H1 (cell line): ENCODE results near the gene CBX4. TPM values are rescaled to one million over a fixed set of nuclear protein-coding genes. Genes with fewer than 3 reads are reported as not detected.

Experiments used
- CTCF ChIA-PET: fragments of 300-600 bp; sonication (Branson Sonifier 250); formaldehyde crosslinking; loops from one replicate; lab custom pipeline; 2021; ENCODE audit not compliant: partially characterized antibody; lab: Charles Lee
- POLR2A ChIA-PET: fragments of 300-600 bp; sonication (Branson Sonifier 250); formaldehyde crosslinking; loops from one replicate; lab custom pipeline; 2021; ENCODE audit warnings: inconsistent platforms; ENCODE audit not compliant: partially characterized antibody; lab: Charles Lee
- DNase-seq, 2 experiments: peaks; one replicate each; pipeline versions ENCODE4 v3.0.0 to v3.0.0-alpha.2; 2010 to 2022; ENCODE audit warnings: low spot score in 2 of 2, low read depth in 1 of 2, mixed read lengths in 1 of 2
- FAIRE-seq: peaks from 2 replicates; lab custom pipeline; 2011; peaks lifted over from hg19 to GRCh38; lab: Jason Lieb, UNC
- H2AFZ ChIP-seq: 2 replicates; pipeline ENCODE4 v1.8.1; 2012; ENCODE audit warnings: low read length, inconsistent platforms
- H2AK5ac ChIP-seq: 2 replicates; pipeline ENCODE4 v1.6.1; 2013; ENCODE audit warnings: low read depth, low read length
- H2BK120ac ChIP-seq: replicated peaks from 2 replicates; pipeline ENCODE3; 2013; ENCODE audit warnings: low read depth, low read length, inconsistent platforms
- H2BK12ac ChIP-seq: 2 replicates; pipeline ENCODE4 v1.6.1; 2013; ENCODE audit warnings: low read depth, low read length
- H2BK15ac ChIP-seq: 2 replicates; pipeline ENCODE4 v1.6.1; 2013; ENCODE audit warnings: low read length
- H2BK20ac ChIP-seq: 2 replicates; pipeline ENCODE4 v1.6.1; 2013; ENCODE audit warnings: low read length
- H2BK5ac ChIP-seq: 2 replicates; pipeline ENCODE4 v1.6.1; 2013; ENCODE audit warnings: low read depth, low read length
- H3K14ac ChIP-seq: 2 replicates; pipeline ENCODE4 v1.6.1; 2013; ENCODE audit warnings: inconsistent platforms; ENCODE audit not compliant: insufficient read length
- H3K18ac ChIP-seq: 2 replicates; pipeline ENCODE4 v1.6.1; 2013; ENCODE audit warnings: low read length; ENCODE audit errors: extremely low read depth
- H3K23ac ChIP-seq: 2 replicates; pipeline ENCODE4 v1.6.1; 2013; ENCODE audit warnings: inconsistent platforms; ENCODE audit not compliant: insufficient read length
- H3K23me2 ChIP-seq: 2 replicates; pipeline ENCODE4 v1.6.1; 2013; ENCODE audit warnings: low read depth, low read length
- H3K27ac ChIP-seq: 2 replicates; pipeline ENCODE4 v1.6.1; 2011; ENCODE audit warnings: low read depth, low read length, inconsistent platforms
- H3K27me3 ChIP-seq, 4 experiments: replicated peaks in 1 of 4; 1 replicate in 1 of 4; 2 replicates in 3 of 4; pipeline versions ENCODE4 v1.6.1 to v1.8.1; 2011 to 2013; ENCODE audit warnings: low read length in 3 of 4, mild to moderate bottlenecking in 3 of 4, inconsistent platforms in 2 of 4, mixed read lengths in 2 of 4, moderate library complexity in 1 of 4; ENCODE audit not compliant: control insufficient read depth in 3 of 4, insufficient read depth in 3 of 4; ENCODE audit errors: extremely low read depth in 1 of 4
- H3K36me3 ChIP-seq, 4 experiments: 2 replicates each; pipeline versions ENCODE4 v1.6.1 to v1.8.1; 2011 to 2013; ENCODE audit warnings: mild to moderate bottlenecking in 4 of 4, low read length in 3 of 4, moderate library complexity in 2 of 4, control low read depth in 1 of 4, inconsistent platforms in 1 of 4; ENCODE audit not compliant: insufficient read depth in 4 of 4, control insufficient read depth in 2 of 4
- H3K4ac ChIP-seq: replicated peaks from 2 replicates; pipeline ENCODE3; 2013; ENCODE audit warnings: low read length, low read depth, mixed read lengths, inconsistent platforms; ENCODE audit not compliant: insufficient read length
- H3K4me1 ChIP-seq, 4 experiments: replicated peaks in 1 of 4; 1 replicate in 1 of 4; 2 replicates in 3 of 4; pipeline versions ENCODE4 v1.6.1 to v1.8.1; 2011 to 2013; ENCODE audit warnings: low read length in 3 of 4, inconsistent platforms in 2 of 4, mixed read lengths in 1 of 4; ENCODE audit not compliant: insufficient read depth in 4 of 4, control insufficient read depth in 3 of 4
- H3K4me2 ChIP-seq, 2 experiments: 2 replicates each; pipeline versions ENCODE4 v1.6.1 to v1.8.1; 2011 to 2013; ENCODE audit warnings: low read depth in 2 of 2, low read length in 2 of 2, control low read depth in 1 of 2, inconsistent platforms in 1 of 2, mild to moderate bottlenecking in 1 of 2; ENCODE audit not compliant: insufficient read depth in 1 of 2
- H3K4me3 ChIP-seq, 4 experiments: fragments of 200-600, 300-600 bp in 1 of 4; sonication (generic), shearing (Covaris generic), sonication (Bioruptor Twin) in 1 of 4; 2 replicates each; pipeline versions ENCODE4 v1.5.1 to v1.8.1; 2011 to 2016; ENCODE audit warnings: low read length in 4 of 4, low read depth in 3 of 4, control low read depth in 2 of 4, inconsistent platforms in 2 of 4, mild to moderate bottlenecking in 2 of 4, mixed read lengths in 1 of 4, moderate library complexity in 1 of 4; ENCODE audit not compliant: insufficient read depth in 2 of 4; ENCODE audit errors: extremely low read depth in 1 of 4
- H3K56ac ChIP-seq: replicated peaks from 2 replicates; pipeline ENCODE3; 2013; ENCODE audit warnings: low read depth, mild to moderate bottlenecking, mixed read lengths, low read length, inconsistent platforms; ENCODE audit not compliant: insufficient read length
- H3K79me1 ChIP-seq: 2 replicates; pipeline ENCODE4 v1.6.1; 2013; ENCODE audit warnings: low read depth, low read length, control low read depth
- H3K79me2 ChIP-seq, 2 experiments: 2 replicates each; pipeline versions ENCODE4 v1.6.1 to v1.8.1; 2012 to 2013; ENCODE audit warnings: low read length in 2 of 2, mild to moderate bottlenecking in 2 of 2, inconsistent platforms in 1 of 2; ENCODE audit not compliant: insufficient read depth in 2 of 2, control insufficient read depth in 1 of 2
- H3K9ac ChIP-seq, 4 experiments: replicated peaks in 1 of 4; 1 replicate in 1 of 4; 2 replicates in 3 of 4; pipeline versions ENCODE4 v1.6.1 to v1.8.1; 2011 to 2013; ENCODE audit warnings: low read depth in 3 of 4, low read length in 3 of 4, control low read depth in 2 of 4, mild to moderate bottlenecking in 2 of 4, moderate library complexity in 2 of 4, inconsistent platforms in 1 of 4; ENCODE audit errors: extremely low read depth in 1 of 4
- H3K9me3 ChIP-seq, 2 experiments: 2 replicates each; pipeline versions ENCODE4 v1.6.1 to v1.8.1; 2012 to 2013; ENCODE audit warnings: mild to moderate bottlenecking in 2 of 2, moderate library complexity in 2 of 2, control low read depth in 1 of 2, inconsistent platforms in 1 of 2, low read depth in 1 of 2, low read length in 1 of 2, mixed read lengths in 1 of 2; ENCODE audit not compliant: insufficient read depth in 2 of 2
- H4K20me1 ChIP-seq, 2 experiments: replicated peaks in 1 of 2; 2 replicates each; pipeline versions ENCODE3 to v1.8.1; 2011 to 2013; ENCODE audit warnings: inconsistent platforms in 2 of 2, low read length in 2 of 2, mild to moderate bottlenecking in 1 of 2; ENCODE audit not compliant: insufficient read depth in 2 of 2, control insufficient read depth in 1 of 2
- H4K5ac ChIP-seq: 2 replicates; pipeline ENCODE4 v1.6.1; 2013; ENCODE audit warnings: low read length, low read depth, mixed read lengths, inconsistent platforms; ENCODE audit not compliant: insufficient read length
- H4K8ac ChIP-seq: 2 replicates; pipeline ENCODE4 v1.8.0; 2013; ENCODE audit warnings: mild to moderate bottlenecking, moderate library complexity, low read length, inconsistent platforms; ENCODE audit not compliant: insufficient read depth; ENCODE audit errors: extremely low read depth
- H4K91ac ChIP-seq: replicated peaks from 2 replicates; pipeline ENCODE3; 2013; ENCODE audit warnings: low read length, mixed read lengths, inconsistent platforms; ENCODE audit not compliant: insufficient read length
- CBX8 ChIP-seq: fragments of 300-800, 300-1000 bp; sonication (generic); IDR thresholded peaks from 2 replicates; pipeline ENCODE4 v1.7.1; 2016; ENCODE audit warnings: low read depth, low read length, borderline replicate concordance
- CTBP2 ChIP-seq: IDR thresholded peaks from 2 replicates; pipeline ENCODE4 v1.7.0; 2011; ENCODE audit warnings: borderline replicate concordance, mild to moderate bottlenecking, moderate library complexity, mixed read lengths, low read length; ENCODE audit not compliant: insufficient read depth, insufficient read length
- E2F6 ChIP-seq: IDR thresholded peaks from 2 replicates; pipeline ENCODE4 v1.6.1; 2012; ENCODE audit warnings: inconsistent platforms
- EZH2 ChIP-seq: fragments of 200-600 bp; sonication (generic); IDR thresholded peaks from 2 replicates; pipeline ENCODE4 v1.7.1; 2012; ENCODE audit warnings: low read depth, mild to moderate bottlenecking, moderate library complexity, low read length, inconsistent platforms; ENCODE audit not compliant: severe bottlenecking
- RBBP5 ChIP-seq: IDR thresholded peaks from 2 replicates; pipeline ENCODE4 v1.7.1; 2012; ENCODE audit warnings: low read depth, mild to moderate bottlenecking, inconsistent platforms, low read length, moderate library complexity, borderline replicate concordance
- RNF2 ChIP-seq: fragments of 200-900, 300-1000 bp; sonication (generic); IDR thresholded peaks from 2 replicates; pipeline ENCODE4 v1.7.1; 2016; ENCODE audit warnings: borderline replicate concordance, low read depth, mild to moderate bottlenecking, antibody characterized with exemption, low read length; ENCODE audit not compliant: poor library complexity, severe bottlenecking; ENCODE audit errors: missing control alignments
- SIRT6 ChIP-seq: IDR thresholded peaks from one replicate; pipeline ENCODE4 v1.7.1; 2012; ENCODE audit warnings: low read length, inconsistent platforms
- SUZ12 ChIP-seq: fragments of 200-600 bp; sonication (generic); IDR thresholded peaks from 2 replicates; pipeline ENCODE4 v1.6.1; 2012; ENCODE audit warnings: mild to moderate bottlenecking, inconsistent platforms, low read length, moderate library complexity, mixed read lengths
- WGBS, 2 experiments: shearing (Covaris generic) in 1 of 2; methylation state at CpG; one replicate each; pipeline versions ENCODE4 v1.1.6 to v1.1.7; 2013 to 2015; ENCODE audit warnings: low lambda C conversion rate in 2 of 2, mixed read lengths in 2 of 2, inconsistent platforms in 1 of 2, low coverage in 1 of 2, missing lambda C conversion rate in 1 of 2; ENCODE audit not compliant: insufficient replicate concordance in 2 of 2, insufficient coverage in 1 of 2, insufficient read length in 1 of 2; ENCODE audit errors: extremely low coverage in 1 of 2, missing lambda C conversion rate in 1 of 2; 5-methylcytosine and 5-hydroxymethylcytosine counted together
- polyA plus RNA-seq, 7 experiments: library from polyadenylated mRNA; depleted of rRNA in 3 of 7; stranded (reverse) in 5 of 7; unstranded in 2 of 7; fragments of >200 nt in 5 of 7; fragments of 200-250 nt in 2 of 7; gene quantifications; 1 replicate in 5 of 7; 2 replicates in 1 of 7; 4 replicates in 1 of 7; pipeline versions ENCODE4 v1.2.1 to v1.2.3, GENCODE V29; 2011 to 2013; ENCODE audit warnings: missing spikeins in 2 of 7, mixed read lengths in 2 of 7
- total RNA-seq: library from RNA; stranded (reverse); fragmentation: NEBNext Ultra II Directional; extraction: Animal tissue kit (Norgen Biotek cat#: 25700); gene quantifications from 2 replicates; pipeline ENCODE4 v1.2.1, GENCODE V29; 2021

Gene CBX4
- total and polyA plus RNA-seq, 2 of the 8 experiments (the other 6 are each of a cell fraction or from before 2014, with no cell fraction given): 1.8 to 4.0 TPM

DNA sequence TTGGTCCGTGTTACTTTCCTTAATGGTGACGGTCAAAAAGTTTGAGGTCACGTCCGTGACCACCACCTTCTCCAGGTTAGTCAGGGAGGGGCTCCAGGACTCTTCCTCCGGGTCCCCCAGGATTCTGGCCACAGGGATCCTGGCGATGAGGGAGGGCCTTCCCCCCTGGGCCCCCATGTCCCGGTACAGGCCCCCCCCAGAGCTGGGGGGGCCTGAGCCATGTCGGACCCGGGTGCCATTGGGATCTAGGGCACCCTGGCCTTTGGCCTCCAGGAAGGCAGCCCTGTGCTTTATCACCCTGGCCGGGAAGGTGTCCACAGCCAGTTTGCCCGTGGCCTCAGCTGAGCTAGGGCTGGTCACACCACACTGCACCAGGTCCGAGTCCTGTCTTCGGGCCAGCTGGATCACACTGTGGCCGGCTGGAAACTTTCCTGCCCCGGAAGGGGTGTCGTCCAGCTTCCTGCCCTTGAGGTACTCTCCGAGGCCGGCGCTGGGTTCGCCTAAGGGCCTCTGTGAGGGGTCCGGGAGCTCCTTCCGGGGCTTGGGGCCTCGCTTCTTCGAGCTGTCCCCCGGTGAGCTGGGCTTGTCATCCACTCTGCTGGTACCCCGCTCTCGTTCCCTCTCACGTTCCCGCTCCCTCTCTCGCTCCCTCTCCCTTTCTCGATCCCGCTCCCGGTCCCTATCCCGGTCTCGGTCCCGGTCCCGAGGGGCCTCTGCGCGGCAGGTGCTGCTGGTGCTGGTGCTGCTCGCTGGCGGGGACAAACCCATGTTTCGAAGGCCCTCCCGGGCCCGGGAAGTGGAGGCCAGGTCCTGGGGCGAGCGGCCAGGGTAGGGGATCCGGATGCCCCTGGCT, 44.4 kb downstream of the CBX4 start:
- H3K36me3 ChIP-seq: peaks cover 0 to 17% (median 0%) of the 10 kb centered on the region in 4 experiments; a peak in 1 of 8 replicates
- peak overlapping the region; percentile 52; the same call in 1 of the 2 replicates for H2BK5ac ChIP-seq
- POLR2A ChIA-PET: interaction anchor here (0.6 to 6.0 kb wide), 10 partner anchors 8 to 199 kb away, joined by 3 to 49 read pairs (median 6); partner anchors contain the start of gene CBX4
- peaks cover 23% of the 10 kb centered on the region in 2 experiments for H4K20me1 ChIP-seq
- no peak overlapping the region for H3K4ac ChIP-seq
- peak overlapping the region; percentile 62 for H4K91ac ChIP-seq
- no peak overlapping the region for H3K56ac ChIP-seq
- H3K4me1 ChIP-seq: peaks cover 4 to 49% (median 35%) of the 10 kb centered on the region in 4 experiments
- H2BK120ac ChIP-seq: no peak overlapping the region
- H3K4me3 ChIP-seq: peak overlapping the region in 3 of 4 experiments; percentile 10 to 49 (median 19); a peak in 4 of 8 replicates
- no peak for FAIRE-seq
- CTCF ChIA-PET: interaction anchor here (1.1 to 4.4 kb wide), 9 partner anchors 10 to 121 kb away, joined by 3 to 32 read pairs (median 8); no protein-coding TSS in a partner anchor
- H3K27ac ChIP-seq: no peak overlapping the region
- no peak overlapping the region for H3K9ac ChIP-seq
- H3K27me3 ChIP-seq: peaks cover 81 to 92% (median 90%) of the 10 kb centered on the region in 4 experiments
- peak in 1 of 2 experiments; percentile 71 for DNase-seq
- H4K5ac ChIP-seq: no peak overlapping the region
- H4K8ac ChIP-seq: no peak overlapping the region
- H2AFZ ChIP-seq: no peak overlapping the region
- H3K79me1 ChIP-seq: no peaks in the 10 kb centered on the region
- peak overlapping the region; percentile 94 for H2BK12ac ChIP-seq
- WGBS, 2 experiments: 8% methylated on average over 39 of the region's 47 CpGs; no CpG with 5 or more reads in 1 of the 2 experiments
- H3K23ac ChIP-seq: no peak overlapping the region
- H3K14ac ChIP-seq: no peak overlapping the region
- H2AK5ac ChIP-seq: no peak overlapping the region; the same call in 1 of the 2 replicates
- peak overlapping the region; percentile 81; the same call in 1 of the 2 replicates for H2BK15ac ChIP-seq
- peak overlapping the region; percentile 80; the same call in 1 of the 2 replicates for H2BK20ac ChIP-seq
- H3K23me2 ChIP-seq: peaks cover 3% of the 10 kb centered on the region
- peak overlapping the region; percentile 55 to 74 for H3K4me2 ChIP-seq
- no peaks in the 10 kb centered on the region; a peak in 1 of 4 replicates for H3K9me3 ChIP-seq
- peak overlapping the region; percentile 71 for H3K18ac ChIP-seq
- H3K79me2 ChIP-seq: no peaks in the 10 kb centered on the region
- TF ChIP-seq CBX8 (peak; percentile 44; the same call in 1 of the 2 replicates), SIRT6 (no peak), RNF2 (peak; percentile 73), EZH2 (peak; percentile 74), SUZ12 (peak; percentile 78; the same call in 1 of the 2 replicates), RBBP5 (peak; percentile 41; the same call in 1 of the 2 replicates), CTBP2 (peak; percentile 45), E2F6 (peak; percentile 25; the same call in 1 of the 2 replicates)
